Mesothelial cell of epicardium (in vitro differentiated cells): Measurements from ENCODE around the gene B3GAT1. TPM values are rescaled to one million over a fixed set of nuclear protein-coding genes. Genes with fewer than 3 reads are reported as not detected.

Source experiments
- DNase-seq, 2 experiments: peaks; one replicate each; pipeline ENCODE4 v3.0.0; 2021; ENCODE audit warnings: low spot score in 2 of 2; ENCODE audit not compliant: unreplicated experiment in 2 of 2
- H3K27ac Mint-ChIP-seq: 2 replicates; pipeline ENCODE4 v1.8.0; 2021; ENCODE audit warnings: mixed read lengths
- H3K27me3 Mint-ChIP-seq: 2 replicates; pipeline ENCODE4 v1.8.0; 2021; ENCODE audit warnings: low read depth, mixed read lengths
- H3K36me3 Mint-ChIP-seq: 2 replicates; pipeline ENCODE4 v1.8.0; 2021; ENCODE audit warnings: mixed read lengths
- H3K4me1 Mint-ChIP-seq: 2 replicates; pipeline ENCODE4 v1.8.0; 2021; ENCODE audit warnings: mixed read lengths
- H3K4me3 Mint-ChIP-seq: 2 replicates; pipeline ENCODE4 v1.8.0; 2021; ENCODE audit warnings: mild to moderate bottlenecking, moderate library complexity, mixed read lengths
- H3K9me3 Mint-ChIP-seq: 2 replicates; pipeline ENCODE4 v1.8.0; 2021; ENCODE audit warnings: mixed read lengths
- CTCF ChIP-seq: fragments of 200-600 bp; sonication (generic); IDR thresholded peaks from one replicate; pipeline ENCODE4 v1.5.0; 2021; ENCODE audit warnings: antibody characterized with exemption; ENCODE audit not compliant: unreplicated experiment
- total RNA-seq: library from RNA; stranded (reverse); gene quantifications from 3 replicates; pipeline ENCODE4 v1.2.1, GENCODE V29; 2021

B3GAT1 gene
- total RNA-seq, 1 donor from 2014 or later, result 1.5 TPM

- no peak for DNase-seq
- Mint-ChIP-seq H3K9me3 (no peaks in the 10 kb centered on the region), H3K27ac (no peak overlapping the region), H3K4me3 (no peak overlapping the region), H3K4me1 (no peaks in the 10 kb centered on the region), H3K36me3 (no peaks in the 10 kb centered on the region), H3K27me3 (no peaks in the 10 kb centered on the region)
- TF ChIP-seq CTCF, result no peak
Observed at GRCh38 chr11:134372536-134372935, 39.5 kb downstream of the B3GAT1 start.

- H3K27ac Mint-ChIP-seq, result no peak overlapping the region
- no peak overlapping the region for H3K4me3 Mint-ChIP-seq
- H3K4me1 Mint-ChIP-seq, result no peaks in the 10 kb centered on the region
- H3K27me3 Mint-ChIP-seq, result no peaks in the 10 kb centered on the region
- no peak for TF ChIP-seq CTCF
- no peaks in the 10 kb centered on the region for H3K36me3 Mint-ChIP-seq
- no peak for DNase-seq
- H3K9me3 Mint-ChIP-seq, result no peaks in the 10 kb centered on the region
Observed at GRCh38 chr11:134371436-134372185, 40.4 kb downstream of the B3GAT1 start.

- no peak for DNase-seq
- TF ChIP-seq CTCF, result no peak
- Mint-ChIP-seq H3K27ac (no peak overlapping the region), H3K27me3 (no peaks in the 10 kb centered on the region), H3K4me3 (no peak overlapping the region), H3K36me3 (no peaks in the 10 kb centered on the region), H3K4me1 (no peaks in the 10 kb centered on the region), H3K9me3 (no peaks in the 10 kb centered on the region)
Observed at GRCh38 chr11:134370526-134371435, 41.3 kb downstream of the B3GAT1 start.

GRCh38 chr11:134369656-134370525 lies 42.2 kb downstream of the B3GAT1 start:
- Mint-ChIP-seq H3K9me3 (no peaks in the 10 kb centered on the region), H3K4me3 (no peak overlapping the region), H3K27ac (no peak overlapping the region), H3K36me3 (no peaks in the 10 kb centered on the region), H3K4me1 (no peaks in the 10 kb centered on the region), H3K27me3 (no peaks in the 10 kb centered on the region)
- DNase-seq, result no peak
- no peak for TF ChIP-seq CTCF

- Mint-ChIP-seq H3K27ac (no peak overlapping the region), H3K4me1 (no peaks in the 10 kb centered on the region), H3K4me3 (no peak overlapping the region), H3K36me3 (no peaks in the 10 kb centered on the region), H3K27me3 (no peaks in the 10 kb centered on the region), H3K9me3 (no peaks in the 10 kb centered on the region)
- DNase-seq, result no peak
- TF ChIP-seq CTCF, result no peak
Observed at GRCh38 chr11:134367781-134368180, 44.3 kb downstream of the B3GAT1 start.
